GM18526 (cell line): ENCODE measurements around the gene ODAD4.
A peak's percentile ranks its signal among the peaks of the same experiment; 100 is the strongest.

Experiments
- POLR2A ChIP-seq: IDR thresholded peaks from 3 replicates; pipeline ENCODE4 v1.6.1; 2011; ENCODE audit not compliant: insufficient read length; ENCODE audit errors: extremely low read depth

The ODAD4 gene, protein sequence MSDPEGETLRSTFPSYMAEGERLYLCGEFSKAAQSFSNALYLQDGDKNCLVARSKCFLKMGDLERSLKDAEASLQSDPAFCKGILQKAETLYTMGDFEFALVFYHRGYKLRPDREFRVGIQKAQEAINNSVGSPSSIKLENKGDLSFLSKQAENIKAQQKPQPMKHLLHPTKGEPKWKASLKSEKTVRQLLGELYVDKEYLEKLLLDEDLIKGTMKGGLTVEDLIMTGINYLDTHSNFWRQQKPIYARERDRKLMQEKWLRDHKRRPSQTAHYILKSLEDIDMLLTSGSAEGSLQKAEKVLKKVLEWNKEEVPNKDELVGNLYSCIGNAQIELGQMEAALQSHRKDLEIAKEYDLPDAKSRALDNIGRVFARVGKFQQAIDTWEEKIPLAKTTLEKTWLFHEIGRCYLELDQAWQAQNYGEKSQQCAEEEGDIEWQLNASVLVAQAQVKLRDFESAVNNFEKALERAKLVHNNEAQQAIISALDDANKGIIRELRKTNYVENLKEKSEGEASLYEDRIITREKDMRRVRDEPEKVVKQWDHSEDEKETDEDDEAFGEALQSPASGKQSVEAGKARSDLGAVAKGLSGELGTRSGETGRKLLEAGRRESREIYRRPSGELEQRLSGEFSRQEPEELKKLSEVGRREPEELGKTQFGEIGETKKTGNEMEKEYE

DNA sequence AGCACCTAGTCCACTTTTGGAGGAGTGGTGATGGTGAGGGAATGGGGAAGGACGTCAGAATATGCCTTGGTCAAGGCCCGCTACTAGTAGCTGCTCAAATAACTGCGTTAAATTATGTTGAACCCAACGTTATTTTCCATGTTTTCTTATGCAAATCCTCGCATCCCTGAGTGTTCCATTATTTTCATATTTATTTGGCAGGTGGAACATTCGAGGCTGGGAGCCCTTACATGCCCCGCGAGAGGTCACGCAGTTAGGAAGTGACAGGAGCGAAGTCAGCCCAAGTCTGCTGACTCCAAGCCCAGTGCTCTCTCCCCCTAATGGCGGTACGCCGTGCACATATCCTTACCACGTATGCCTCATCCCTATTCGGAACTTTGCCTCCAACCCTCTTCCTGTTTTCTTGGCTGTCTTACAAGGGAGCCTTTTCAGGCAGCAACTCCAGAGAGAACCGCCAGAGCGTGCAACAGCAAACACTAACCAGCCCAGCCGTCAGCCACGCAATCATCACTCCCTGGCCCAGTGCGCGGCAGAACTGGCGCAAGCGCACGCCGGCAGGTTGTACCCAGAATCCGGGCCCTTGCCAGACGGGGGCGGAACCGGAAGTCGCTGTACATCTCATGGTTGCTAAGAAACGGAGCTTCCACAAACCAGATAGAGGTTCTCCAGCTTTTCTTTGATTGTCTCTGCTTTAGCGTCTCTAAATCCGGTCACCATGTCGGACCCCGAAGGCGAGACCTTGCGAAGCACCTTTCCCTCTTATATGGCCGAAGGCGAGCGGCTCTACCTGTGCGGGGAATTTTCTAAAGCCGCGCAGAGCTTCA lies at the start of gene ODAD4:
Gene ODAD4, plus strand, starts transcription at position 609 of the 824 bp plus-strand sequence. Its CDS starts 107 bp downstream, at position 716.
- TF ChIP-seq POLR2A: peak; percentile 95

GRCh38 chr17:41882756-41883155 lies 47.7 kb upstream of the ODAD4 start:
- TF ChIP-seq POLR2A: no peak

GRCh38 chr17:41885733-41886132 lies 44.7 kb upstream of the ODAD4 start:
- no peak for TF ChIP-seq POLR2A

GRCh38 chr17:41888332-41888965 lies 42.0 kb upstream of the ODAD4 start:
- no peak for TF ChIP-seq POLR2A

GRCh38 chr17:41891135-41892020 lies 39.0 kb upstream of the ODAD4 start:
- TF ChIP-seq POLR2A: no peak

DNA sequence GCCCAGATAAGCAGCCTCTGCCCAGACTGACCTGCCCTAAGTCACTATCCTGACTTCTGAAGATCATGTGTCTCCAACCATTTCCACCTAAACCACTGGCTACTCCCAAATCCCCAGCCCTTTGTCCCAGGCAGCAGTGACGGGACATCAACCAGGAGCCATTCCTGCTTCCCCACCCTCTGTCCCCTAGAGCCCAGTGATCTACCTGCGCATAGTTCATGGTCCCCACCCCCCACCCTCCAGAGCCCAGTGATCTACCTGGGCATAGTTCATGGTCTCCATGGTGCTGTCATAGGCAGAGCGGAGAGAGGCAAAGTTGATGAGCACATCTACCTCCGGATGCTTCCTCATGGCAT lies 38.4 kb upstream of the ODAD4 start:
- TF ChIP-seq POLR2A: no peak

DNA sequence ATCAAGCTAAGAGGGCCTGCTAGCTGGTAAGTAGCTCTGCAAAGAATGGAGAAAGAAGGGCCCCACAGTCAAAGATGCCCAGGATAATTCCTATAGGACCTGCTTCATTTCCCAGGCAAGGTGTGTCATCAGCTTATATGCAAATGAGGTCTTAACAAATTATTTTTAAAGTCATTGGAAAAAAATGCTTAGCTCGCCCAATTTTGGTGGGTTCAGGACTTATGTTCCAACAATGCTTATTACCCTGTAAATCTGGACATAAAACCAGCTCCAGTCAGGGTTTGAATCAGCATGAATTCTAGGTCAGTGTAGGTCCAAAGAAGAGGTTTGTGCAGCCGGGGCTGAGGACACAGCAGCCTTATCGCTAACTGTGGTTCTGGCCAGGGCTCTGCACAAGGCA lies 37.0 kb upstream of the ODAD4 start:
- TF ChIP-seq POLR2A: no peak

GRCh38 chr17:41894791-41895331 lies 35.6 kb upstream of the ODAD4 start:
- TF ChIP-seq POLR2A: no peak

DNA sequence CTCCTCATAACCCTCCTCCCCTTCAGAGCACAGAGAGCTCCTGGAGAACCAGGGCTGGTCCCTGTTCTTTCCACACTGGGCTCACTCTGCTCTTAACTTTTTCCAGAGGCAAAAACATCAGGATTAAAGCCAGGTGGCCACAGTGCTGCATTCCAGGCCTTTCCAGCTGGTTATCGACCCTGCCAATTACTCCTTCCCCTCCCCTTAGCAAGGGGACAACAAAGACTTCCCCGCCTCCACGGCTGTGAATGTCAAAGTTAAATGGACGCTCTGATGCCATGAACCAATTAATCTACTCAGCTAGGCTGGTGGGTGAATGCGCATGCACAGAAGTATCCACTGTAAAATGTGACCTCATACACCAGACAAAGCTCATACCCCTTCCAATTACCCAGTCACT lies 34.8 kb upstream of the ODAD4 start:
- no peak for TF ChIP-seq POLR2A

- no peak for TF ChIP-seq POLR2A
Observed at GRCh38 chr17:41896726-41897125, 33.7 kb upstream of the ODAD4 start.

DNA sequence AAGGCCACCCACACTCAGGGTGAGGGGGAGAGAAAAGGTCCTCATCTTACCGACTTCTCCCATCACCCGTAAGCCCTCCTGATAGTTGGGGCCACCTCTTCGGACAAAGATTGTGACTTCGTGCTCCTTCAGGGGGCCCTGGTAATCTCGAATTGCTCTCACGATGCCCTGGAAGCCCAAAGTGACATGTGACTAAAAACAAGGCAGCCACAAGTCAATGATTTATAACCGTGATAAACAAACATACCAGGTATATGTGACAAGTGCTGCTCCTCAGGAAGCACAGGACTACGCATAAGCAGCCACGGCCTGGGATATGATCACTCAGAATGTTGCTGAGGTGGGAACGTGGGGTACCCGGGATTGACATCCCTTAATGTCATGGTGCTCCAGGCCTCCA lies 28.8 kb upstream of the ODAD4 start:
- no peak for TF ChIP-seq POLR2A

DNA sequence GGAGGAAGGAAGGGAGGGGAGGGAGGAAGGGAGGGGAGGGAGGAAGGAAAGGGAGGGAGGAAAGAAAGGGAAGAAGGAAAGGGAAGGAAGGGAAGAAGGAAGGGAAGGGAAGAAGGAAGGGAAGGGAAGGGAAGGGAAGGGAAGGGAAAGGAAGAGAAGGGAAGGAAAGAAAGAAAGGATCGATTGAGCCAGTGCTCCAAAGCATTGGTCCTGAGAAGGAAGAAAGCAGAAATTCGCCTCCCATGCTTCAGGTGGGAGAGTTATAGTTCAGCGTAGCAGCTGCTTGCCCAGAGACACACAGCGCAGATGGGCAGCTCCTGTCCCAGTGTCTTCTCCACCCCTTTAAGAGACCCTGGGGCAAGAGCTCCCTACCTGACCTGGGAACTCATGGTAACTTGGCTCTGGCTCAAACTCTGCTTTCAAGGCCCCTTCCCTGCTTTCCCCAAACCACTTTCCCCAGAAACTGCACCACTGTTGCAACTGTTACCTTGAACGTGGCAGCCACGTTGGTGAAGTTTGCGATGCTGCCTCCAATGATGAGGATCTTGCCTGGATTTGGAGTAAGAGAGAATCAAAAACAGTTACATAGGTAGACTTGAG lies 26.1 kb upstream of the ODAD4 start:
- no peak for TF ChIP-seq POLR2A

DNA sequence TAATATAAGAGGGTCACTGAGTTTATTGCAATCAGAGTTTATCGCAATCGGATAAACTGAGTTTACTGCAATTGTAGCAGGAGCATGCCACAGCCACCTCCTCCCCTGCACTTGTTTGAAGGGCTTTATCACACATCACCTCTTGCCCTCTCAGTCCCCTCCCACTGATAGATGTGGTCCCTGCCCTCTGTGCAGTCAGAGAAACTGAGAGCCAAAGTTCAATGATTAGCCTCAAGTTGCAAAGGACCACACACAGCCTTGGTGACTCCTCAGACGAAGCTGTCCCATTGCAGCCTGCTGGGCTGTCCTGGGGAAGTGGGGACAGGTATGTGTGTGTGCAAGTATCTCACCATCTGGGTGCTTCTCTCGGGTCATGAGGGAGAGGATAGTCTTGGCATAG lies 25.2 kb upstream of the ODAD4 start:
- TF ChIP-seq POLR2A: no peak
